ENCODE measurements around the gene ATP1B3. TPM values are rescaled to one million over a fixed set of nuclear protein-coding genes. Genes with fewer than 3 reads are reported as not detected.
A peak's percentile ranks its signal among the peaks of the same experiment; 100 is the strongest.
"Not testable (repeated sequence)": the region's sequence is repeated elsewhere in the genome, so short reads cannot be mapped to it uniquely, and the experiment has no call there.

The ATP1B3 gene
- total RNA-seq, 1 donor from 2014 or later = 147 TPM

DNA sequence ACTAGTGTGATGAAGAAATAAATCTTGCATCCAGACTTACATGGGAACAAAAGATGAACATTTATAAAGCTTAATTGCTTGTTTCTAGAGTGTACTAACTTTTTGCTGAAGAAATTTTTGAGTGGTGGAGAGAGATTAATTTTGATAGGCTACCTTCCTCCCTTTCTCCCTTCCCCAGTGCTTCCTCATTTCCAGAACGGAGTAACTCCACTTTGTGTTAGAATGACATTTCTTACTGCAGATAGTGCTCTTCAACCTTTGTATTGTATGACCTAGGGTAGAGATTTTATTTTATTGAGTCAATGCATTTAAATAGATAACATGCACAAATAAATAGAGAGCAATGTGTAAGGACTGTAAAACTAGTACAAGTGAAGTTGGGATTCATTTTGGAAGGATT, 1.9 kb downstream of the ATP1B3 start:
- Mint-ChIP-seq H3K4me3 (peak overlapping the region; percentile 97), H3K27me3 (ENCODE audit: low read depth) (peaks cover 4% of the 10 kb centered on the region), H3K4me1 (peaks cover 41% of the 10 kb centered on the region), H3K27ac (ENCODE audit: unreplicated experiment) (no peak overlapping the region), H3K9me3 (no peaks in the 10 kb centered on the region), H3K36me3 (ENCODE audit: low read depth) (no peaks in the 10 kb centered on the region)
- no peak for DNase-seq (ENCODE audit: low read depth, low spot score)
- no peak for TF ChIP-seq CTCF (conservative IDR thresholded peaks at IDR 0.05)

DNA sequence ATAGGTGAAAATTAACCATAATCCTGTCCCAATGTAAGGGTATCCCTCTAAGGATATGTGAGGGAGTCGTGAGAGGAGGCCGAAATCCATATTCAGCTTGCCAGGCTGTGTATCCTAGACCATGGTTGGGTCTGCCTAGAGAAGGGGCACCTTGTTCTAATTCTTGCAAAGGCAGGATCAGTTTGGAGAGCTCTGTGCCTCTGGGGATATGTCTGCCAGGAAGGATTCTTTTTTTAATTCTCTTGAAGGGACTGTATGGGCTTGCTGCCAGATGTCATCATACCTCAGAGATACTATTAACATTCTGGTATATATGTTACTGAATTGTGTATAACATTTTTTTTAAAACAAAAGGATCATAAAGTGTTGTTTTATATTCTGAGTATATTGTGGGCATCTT, 2.4 kb downstream of the ATP1B3 start:
- no peaks in the 10 kb centered on the region for H3K36me3 Mint-ChIP-seq (ENCODE audit: low read depth)
- H3K4me3 Mint-ChIP-seq = peak overlapping the region; percentile 97
- DNase-seq (ENCODE audit: low read depth, low spot score) = no peak
- no peak overlapping the region for H3K27ac Mint-ChIP-seq (ENCODE audit: unreplicated experiment)
- no peak for TF ChIP-seq CTCF (conservative IDR thresholded peaks at IDR 0.05)
- H3K27me3 Mint-ChIP-seq (ENCODE audit: low read depth) = peaks cover 4% of the 10 kb centered on the region
- H3K9me3 Mint-ChIP-seq = no peaks in the 10 kb centered on the region
- peaks cover 41% of the 10 kb centered on the region for H3K4me1 Mint-ChIP-seq

- Mint-ChIP-seq H3K27ac (ENCODE audit: unreplicated experiment) (no peak overlapping the region), H3K9me3 (no peaks in the 10 kb centered on the region), H3K4me3 (no peak overlapping the region), H3K27me3 (ENCODE audit: low read depth) (no peaks in the 10 kb centered on the region), H3K4me1 (peaks cover 34% of the 10 kb centered on the region), H3K36me3 (ENCODE audit: low read depth) (peaks cover 2% of the 10 kb centered on the region)
- no peak for TF ChIP-seq CTCF (conservative IDR thresholded peaks at IDR 0.05)
- DNase-seq (ENCODE audit: low read depth, low spot score) = no peak
Observed at GRCh38 chr3:141881702-141882101, 5.3 kb downstream of the ATP1B3 start.

DNA sequence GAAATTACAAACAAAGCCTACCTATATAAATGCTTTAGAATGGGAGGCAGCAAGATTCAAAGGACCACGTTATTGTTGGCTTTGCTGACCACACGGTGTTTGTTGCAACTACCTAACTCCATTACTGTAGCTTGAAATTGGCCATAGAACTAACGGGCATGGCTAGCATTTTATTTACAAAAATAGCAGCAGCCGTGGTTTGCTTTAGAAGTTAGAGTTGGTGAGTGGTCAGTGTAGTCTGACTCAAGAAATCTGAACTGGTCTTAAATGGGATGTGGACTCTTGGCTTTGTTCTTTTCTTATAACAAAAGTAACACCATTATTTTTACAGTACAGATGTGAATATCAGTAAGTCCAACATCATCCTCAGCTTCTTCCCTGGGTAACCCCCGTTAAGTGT, 10.6 kb downstream of the ATP1B3 start:
- TF ChIP-seq CTCF (conservative IDR thresholded peaks at IDR 0.05) = no peak
- no peaks in the 10 kb centered on the region for H3K27me3 Mint-ChIP-seq (ENCODE audit: low read depth)
- H3K9me3 Mint-ChIP-seq = peaks cover 12% of the 10 kb centered on the region
- peaks cover 4% of the 10 kb centered on the region for H3K4me1 Mint-ChIP-seq
- no peak for DNase-seq (ENCODE audit: low read depth, low spot score)
- H3K4me3 Mint-ChIP-seq = no peak overlapping the region
- H3K27ac Mint-ChIP-seq (ENCODE audit: unreplicated experiment) = no peak overlapping the region
- H3K36me3 Mint-ChIP-seq (ENCODE audit: low read depth) = peaks cover 20% of the 10 kb centered on the region

DNA sequence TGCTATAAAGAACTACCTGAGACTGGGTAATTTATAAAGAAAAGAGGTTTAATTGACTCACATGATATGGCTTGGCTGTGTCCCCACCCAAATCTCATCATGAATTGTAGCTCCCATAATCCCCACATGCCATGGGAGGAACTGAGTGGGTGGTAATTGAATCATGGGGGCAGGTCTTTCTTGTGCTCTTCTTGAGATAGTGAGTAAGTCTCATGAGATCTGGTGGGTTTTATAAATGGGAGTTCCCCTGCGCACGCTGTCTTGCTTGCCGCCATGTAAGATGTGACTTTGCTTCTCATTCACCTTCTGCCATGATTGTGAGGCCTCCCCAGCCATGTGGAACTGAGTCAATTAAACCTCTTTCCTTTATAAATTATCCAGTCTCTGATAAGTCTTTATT, 12.1 kb downstream of the ATP1B3 start:
- Mint-ChIP-seq H3K36me3 (ENCODE audit: low read depth) (peaks cover 20% of the 10 kb centered on the region), H3K9me3 (peaks cover 12% of the 10 kb centered on the region)
- H3K27me3 Mint-ChIP-seq (ENCODE audit: low read depth); H3K4me1 Mint-ChIP-seq; H3K4me3 Mint-ChIP-seq; H3K27ac Mint-ChIP-seq (ENCODE audit: unreplicated experiment); DNase-seq (ENCODE audit: low read depth, low spot score): not testable (repeated sequence)

GRCh38 chr3:141894524-141895176, 18.2 kb downstream of the ATP1B3 start:
- DNase-seq (ENCODE audit: low read depth, low spot score) = no peak
- no peak for TF ChIP-seq CTCF (conservative IDR thresholded peaks at IDR 0.05)
- H3K9me3 Mint-ChIP-seq = peaks cover 9% of the 10 kb centered on the region
- H3K27me3 Mint-ChIP-seq (ENCODE audit: low read depth) = no peaks in the 10 kb centered on the region
- no peak overlapping the region for H3K27ac Mint-ChIP-seq (ENCODE audit: unreplicated experiment)
- H3K36me3 Mint-ChIP-seq (ENCODE audit: low read depth) = peaks cover 28% of the 10 kb centered on the region
- H3K4me3 Mint-ChIP-seq = no peak overlapping the region
- H3K4me1 Mint-ChIP-seq = peaks cover 15% of the 10 kb centered on the region

Data from neural crest cell (in vitro differentiated cells).